GM23338 (cell line): ENCODE results near the gene KCMF1. TPM values are rescaled to one million over a fixed set of nuclear protein-coding genes. Genes with fewer than 3 reads are reported as not detected.

Source experiments
- ATAC-seq: fragments of 200-7000 bp; cut with Tn5 transposase; 3 replicates; pipeline ENCODE4 v1.9.1; 2020
- DNase-seq: peaks from one replicate; pipeline ENCODE4 v3.0.0-alpha.2; 2015; ENCODE audit warnings: low spot score
- H2AFZ ChIP-seq: fragments of 200-600 bp; sonication (generic); 2 replicates; pipeline ENCODE4 v1.8.0; 2016; ENCODE audit warnings: antibody characterized with exemption, mild to moderate bottlenecking, moderate library complexity
- H3F3A ChIP-seq: fragments of 200-600 bp; sonication (generic); replicated peaks from 2 replicates; pipeline ENCODE4 v1.8.0; 2017; ENCODE audit warnings: antibody characterized with exemption, mixed run types, low read depth
- H3K27ac ChIP-seq: fragments of 200-600 bp; sonication (generic); 2 replicates; pipeline ENCODE4 v1.6.1; 2016; ENCODE audit warnings: low read depth
- H3K27me3 ChIP-seq: fragments of 200-600 bp; sonication (generic); 2 replicates; pipeline ENCODE4 v1.8.0; 2016; ENCODE audit warnings: mild to moderate bottlenecking, mixed run types, moderate library complexity; ENCODE audit not compliant: insufficient read depth
- H3K36me3 ChIP-seq: fragments of 200-600 bp; sonication (generic); 2 replicates; pipeline ENCODE4 v1.8.0; 2016; ENCODE audit warnings: mild to moderate bottlenecking; ENCODE audit not compliant: insufficient read depth
- H3K4me1 ChIP-seq: fragments of 200-600 bp; sonication (generic); 2 replicates; pipeline ENCODE4 v1.8.0; 2016; ENCODE audit warnings: mild to moderate bottlenecking, moderate library complexity; ENCODE audit not compliant: insufficient read depth
- H3K4me2 ChIP-seq: fragments of 200-600 bp; sonication (generic); 2 replicates; pipeline ENCODE4 v1.7.1; 2017; ENCODE audit warnings: mixed run types
- H3K4me3 ChIP-seq: fragments of 200-600 bp; sonication (generic); 2 replicates; pipeline ENCODE4 v1.6.1; 2016; ENCODE audit warnings: mixed run types
- H3K79me2 ChIP-seq: fragments of 200-600 bp; sonication (generic); replicated peaks from 2 replicates; pipeline ENCODE4 v1.8.0; 2017; ENCODE audit warnings: mild to moderate bottlenecking; ENCODE audit not compliant: insufficient read depth
- H3K9me2 ChIP-seq: fragments of 200-600 bp; sonication (generic); 2 replicates; pipeline ENCODE4 v1.8.0; 2017; ENCODE audit not compliant: insufficient read depth
- H4K20me1 ChIP-seq: fragments of 200-600 bp; sonication (generic); replicated peaks from 2 replicates; pipeline ENCODE4 v1.8.0; 2017; ENCODE audit warnings: mild to moderate bottlenecking; ENCODE audit not compliant: insufficient read depth
- H3K27ac Mint-ChIP-seq: 2 replicates; pipeline ENCODE4 v1.8.0; 2020; ENCODE audit warnings: inconsistent platforms, mild to moderate bottlenecking, moderate library complexity, mixed read lengths
- H3K27me3 Mint-ChIP-seq: 3 replicates; pipeline ENCODE4 v1.8.0; 2022; ENCODE audit warnings: low read depth, mild to moderate bottlenecking, moderate library complexity, mixed read lengths, inconsistent platforms; ENCODE audit not compliant: insufficient read depth, poor library complexity
- H3K36me3 Mint-ChIP-seq: 3 replicates; pipeline ENCODE4 v1.8.0; 2021; ENCODE audit warnings: low read depth, mild to moderate bottlenecking, inconsistent platforms, moderate library complexity, mixed read lengths
- H3K4me1 Mint-ChIP-seq: 3 replicates; pipeline ENCODE4 v1.8.0; 2020; ENCODE audit warnings: mild to moderate bottlenecking, inconsistent platforms, mixed read lengths
- H3K4me3 Mint-ChIP-seq: 3 replicates; pipeline ENCODE4 v1.8.0; 2021; ENCODE audit warnings: moderate library complexity, mild to moderate bottlenecking, inconsistent platforms, mixed read lengths
- H3K9me3 Mint-ChIP-seq: 3 replicates; pipeline ENCODE4 v1.8.0; 2020; ENCODE audit warnings: moderate library complexity, mild to moderate bottlenecking, inconsistent platforms, mixed read lengths
- CREB1 ChIP-seq: fragments of 250-450 bp; sonication (Bioruptor Pico); IDR thresholded peaks from 2 replicates; pipeline ENCODE4 v1.5.0; 2020; ENCODE audit warnings: low read depth, mild to moderate bottlenecking, moderate library complexity
- ETS1 ChIP-seq: IDR thresholded peaks from 2 replicates; pipeline ENCODE4 v1.6.1; 2016; ENCODE audit warnings: antibody characterized with exemption
- EZH2 ChIP-seq: fragments of 200-600 bp; sonication (generic); IDR thresholded peaks from one replicate; pipeline ENCODE4 v1.8.0; 2017; ENCODE audit warnings: antibody characterized with exemption, mild to moderate bottlenecking, low read depth; ENCODE audit not compliant: unreplicated experiment
- EZH2phosphoT487 ChIP-seq: fragments of 200-600 bp; sonication (generic); IDR thresholded peaks from one replicate; pipeline ENCODE4 v1.8.1; 2018; ENCODE audit warnings: antibody characterized with exemption; ENCODE audit not compliant: unreplicated experiment
- JUNB ChIP-seq: IDR thresholded peaks from one replicate; pipeline ENCODE4 v1.6.1; 2016; ENCODE audit warnings: antibody characterized with exemption; ENCODE audit not compliant: unreplicated experiment
- NANOG ChIP-seq: IDR thresholded peaks from 2 replicates; pipeline ENCODE4 v1.6.1; 2016; ENCODE audit warnings: antibody characterized with exemption, borderline replicate concordance
- POLR2AphosphoS5 ChIP-seq: IDR thresholded peaks from 2 replicates; pipeline ENCODE4 v1.6.1; 2016; ENCODE audit warnings: antibody characterized with exemption, low read depth
- REST ChIP-seq: IDR thresholded peaks from one replicate; pipeline ENCODE4 v1.6.1; 2018; ENCODE audit warnings: antibody characterized with exemption; ENCODE audit not compliant: unreplicated experiment
- STAT1 ChIP-seq: IDR thresholded peaks from one replicate; pipeline ENCODE4 v1.6.1; 2016; ENCODE audit warnings: antibody characterized with exemption; ENCODE audit not compliant: unreplicated experiment
- ZNF114 ChIP-seq: fragments of 250-450 bp; sonication (Bioruptor Pico); IDR thresholded peaks from 2 replicates; pipeline ENCODE4 v1.5.0; 2020; ENCODE audit warnings: mild to moderate bottlenecking, moderate library complexity
- ZNF331 ChIP-seq: fragments of 250-450 bp; sonication (Bioruptor Pico); IDR thresholded peaks from 2 replicates; pipeline ENCODE4 v1.5.0; 2020; ENCODE audit warnings: low read depth, mild to moderate bottlenecking, moderate library complexity
- polyA plus RNA-seq: library from polyadenylated mRNA; unstranded; fragments of >200 nt; fragmentation: Nextera tagmentation; extraction: Ambion mirVana; gene quantifications from 2 replicates; pipeline ENCODE4 v1.2.1, GENCODE V29; 2016
- total RNA-seq: library from RNA; depleted of rRNA; stranded (reverse); fragments of >200 nt; shearing (Covaris generic); gene quantifications from 2 replicates; pipeline ENCODE4 v1.2.3, GENCODE V29; 2014
- TF ChIP-seq, protein P1 (sequence below): fragments of 250-450 bp; sonication (Bioruptor Pico); IDR thresholded peaks from 2 replicates; pipeline ENCODE4 v1.5.0; 2020; ENCODE audit warnings: mild to moderate bottlenecking, moderate library complexity
- TF ChIP-seq, protein P2 (sequence below), 2 experiments: fragments of 200-600 bp in 1 of 2; sonication (generic) in 1 of 2; conservative IDR thresholded peaks; 2 replicates each; pipeline versions ENCODE4 v1.5.1 to v1.6.1; 2016 to 2017; ENCODE audit warnings: antibody characterized with exemption in 2 of 2, low read depth in 2 of 2, mild to moderate bottlenecking in 2 of 2, moderate library complexity in 1 of 2

The KCMF1 gene
- total and polyA plus RNA-seq, 2 experiments from 2014 or later: 29.3 to 120 TPM

GRCh38 chr2:85066006-85066740 is 95.2 kb downstream of the KCMF1 start:
- H3K9me2 ChIP-seq: no peaks in the 10 kb centered on the region
- peaks cover 11% of the 10 kb centered on the region for H3K27me3 Mint-ChIP-seq
- H3K4me1 Mint-ChIP-seq: peaks cover 30% of the 10 kb centered on the region
- 0 out of 2 replicates have a peak, but pooled peaks cover 2% of the 10 kb centered on the region for H3F3A ChIP-seq
- peak; percentile 6 for ATAC-seq
- H3K4me3 Mint-ChIP-seq: no peak overlapping the region
- no peak overlapping the region for H3K27ac Mint-ChIP-seq
- DNase-seq: no peak
- H3K36me3 Mint-ChIP-seq: no peaks in the 10 kb centered on the region
- H2AFZ ChIP-seq: peak overlapping the region; percentile 43; the same call in 1 of the 2 replicates
- H3K4me3 ChIP-seq: no peak overlapping the region
- no peaks in the 10 kb centered on the region for H3K36me3 ChIP-seq
- H3K27me3 ChIP-seq: no peaks in the 10 kb centered on the region; the same call in 1 of the 2 replicates
- no peak overlapping the region; the same call in 1 of the 2 replicates for H3K4me2 ChIP-seq
- H3K79me2 ChIP-seq: no peaks in the 10 kb centered on the region
- peaks cover 11% of the 10 kb centered on the region for H3K4me1 ChIP-seq
- TF ChIP-seq, protein P1, sequence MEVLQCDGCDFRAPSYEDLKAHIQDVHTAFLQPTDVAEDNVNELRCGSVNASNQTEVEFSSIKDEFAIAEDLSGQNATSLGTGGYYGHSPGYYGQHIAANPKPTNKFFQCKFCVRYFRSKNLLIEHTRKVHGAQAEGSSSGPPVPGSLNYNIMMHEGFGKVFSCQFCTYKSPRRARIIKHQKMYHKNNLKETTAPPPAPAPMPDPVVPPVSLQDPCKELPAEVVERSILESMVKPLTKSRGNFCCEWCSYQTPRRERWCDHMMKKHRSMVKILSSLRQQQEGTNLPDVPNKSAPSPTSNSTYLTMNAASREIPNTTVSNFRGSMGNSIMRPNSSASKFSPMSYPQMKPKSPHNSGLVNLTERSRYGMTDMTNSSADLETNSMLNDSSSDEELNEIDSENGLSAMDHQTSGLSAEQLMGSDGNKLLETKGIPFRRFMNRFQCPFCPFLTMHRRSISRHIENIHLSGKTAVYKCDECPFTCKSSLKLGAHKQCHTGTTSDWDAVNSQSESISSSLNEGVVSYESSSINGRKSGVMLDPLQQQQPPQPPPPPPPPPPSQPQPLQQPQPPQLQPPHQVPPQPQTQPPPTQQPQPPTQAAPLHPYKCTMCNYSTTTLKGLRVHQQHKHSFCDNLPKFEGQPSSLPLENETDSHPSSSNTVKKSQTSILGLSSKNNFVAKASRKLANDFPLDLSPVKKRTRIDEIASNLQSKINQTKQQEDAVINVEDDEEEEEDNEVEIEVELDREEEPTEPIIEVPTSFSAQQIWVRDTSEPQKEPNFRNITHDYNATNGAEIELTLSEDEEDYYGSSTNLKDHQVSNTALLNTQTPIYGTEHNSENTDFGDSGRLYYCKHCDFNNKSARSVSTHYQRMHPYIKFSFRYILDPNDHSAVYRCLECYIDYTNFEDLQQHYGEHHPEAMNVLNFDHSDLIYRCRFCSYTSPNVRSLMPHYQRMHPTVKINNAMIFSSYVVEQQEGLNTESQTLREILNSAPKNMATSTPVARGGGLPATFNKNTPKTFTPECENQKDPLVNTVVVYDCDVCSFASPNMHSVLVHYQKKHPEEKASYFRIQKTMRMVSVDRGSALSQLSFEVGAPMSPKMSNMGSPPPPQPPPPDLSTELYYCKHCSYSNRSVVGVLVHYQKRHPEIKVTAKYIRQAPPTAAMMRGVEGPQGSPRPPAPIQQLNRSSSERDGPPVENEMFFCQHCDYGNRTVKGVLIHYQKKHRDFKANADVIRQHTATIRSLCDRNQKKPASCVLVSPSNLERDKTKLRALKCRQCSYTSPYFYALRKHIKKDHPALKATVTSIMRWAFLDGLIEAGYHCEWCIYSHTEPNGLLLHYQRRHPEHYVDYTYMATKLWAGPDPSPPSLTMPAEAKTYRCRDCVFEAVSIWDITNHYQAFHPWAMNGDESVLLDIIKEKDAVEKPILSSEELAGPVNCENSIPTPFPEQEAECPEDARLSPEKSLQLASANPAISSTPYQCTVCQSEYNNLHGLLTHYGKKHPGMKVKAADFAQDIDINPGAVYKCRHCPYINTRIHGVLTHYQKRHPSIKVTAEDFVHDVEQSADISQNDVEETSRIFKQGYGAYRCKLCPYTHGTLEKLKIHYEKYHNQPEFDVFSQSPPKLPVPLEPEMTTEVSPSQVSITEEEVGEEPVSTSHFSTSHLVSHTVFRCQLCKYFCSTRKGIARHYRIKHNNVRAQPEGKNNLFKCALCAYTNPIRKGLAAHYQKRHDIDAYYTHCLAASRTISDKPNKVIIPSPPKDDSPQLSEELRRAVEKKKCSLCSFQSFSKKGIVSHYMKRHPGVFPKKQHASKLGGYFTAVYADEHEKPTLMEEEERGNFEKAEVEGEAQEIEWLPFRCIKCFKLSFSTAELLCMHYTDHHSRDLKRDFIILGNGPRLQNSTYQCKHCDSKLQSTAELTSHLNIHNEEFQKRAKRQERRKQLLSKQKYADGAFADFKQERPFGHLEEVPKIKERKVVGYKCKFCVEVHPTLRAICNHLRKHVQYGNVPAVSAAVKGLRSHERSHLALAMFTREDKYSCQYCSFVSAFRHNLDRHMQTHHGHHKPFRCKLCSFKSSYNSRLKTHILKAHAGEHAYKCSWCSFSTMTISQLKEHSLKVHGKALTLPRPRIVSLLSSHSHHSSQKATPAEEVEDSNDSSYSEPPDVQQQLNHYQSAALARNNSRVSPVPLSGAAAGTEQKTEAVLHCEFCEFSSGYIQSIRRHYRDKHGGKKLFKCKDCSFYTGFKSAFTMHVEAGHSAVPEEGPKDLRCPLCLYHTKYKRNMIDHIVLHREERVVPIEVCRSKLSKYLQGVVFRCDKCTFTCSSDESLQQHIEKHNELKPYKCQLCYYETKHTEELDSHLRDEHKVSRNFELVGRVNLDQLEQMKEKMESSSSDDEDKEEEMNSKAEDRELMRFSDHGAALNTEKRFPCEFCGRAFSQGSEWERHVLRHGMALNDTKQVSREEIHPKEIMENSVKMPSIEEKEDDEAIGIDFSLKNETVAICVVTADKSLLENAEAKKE (CRISPR knock-in tag): no peak
- TF ChIP-seq CREB1: no peak
- TF ChIP-seq STAT1: no peak
- TF ChIP-seq EZH2: no peak
- TF ChIP-seq REST: no peak
- no peak for TF ChIP-seq EZH2phosphoT487
- TF ChIP-seq, protein P2, sequence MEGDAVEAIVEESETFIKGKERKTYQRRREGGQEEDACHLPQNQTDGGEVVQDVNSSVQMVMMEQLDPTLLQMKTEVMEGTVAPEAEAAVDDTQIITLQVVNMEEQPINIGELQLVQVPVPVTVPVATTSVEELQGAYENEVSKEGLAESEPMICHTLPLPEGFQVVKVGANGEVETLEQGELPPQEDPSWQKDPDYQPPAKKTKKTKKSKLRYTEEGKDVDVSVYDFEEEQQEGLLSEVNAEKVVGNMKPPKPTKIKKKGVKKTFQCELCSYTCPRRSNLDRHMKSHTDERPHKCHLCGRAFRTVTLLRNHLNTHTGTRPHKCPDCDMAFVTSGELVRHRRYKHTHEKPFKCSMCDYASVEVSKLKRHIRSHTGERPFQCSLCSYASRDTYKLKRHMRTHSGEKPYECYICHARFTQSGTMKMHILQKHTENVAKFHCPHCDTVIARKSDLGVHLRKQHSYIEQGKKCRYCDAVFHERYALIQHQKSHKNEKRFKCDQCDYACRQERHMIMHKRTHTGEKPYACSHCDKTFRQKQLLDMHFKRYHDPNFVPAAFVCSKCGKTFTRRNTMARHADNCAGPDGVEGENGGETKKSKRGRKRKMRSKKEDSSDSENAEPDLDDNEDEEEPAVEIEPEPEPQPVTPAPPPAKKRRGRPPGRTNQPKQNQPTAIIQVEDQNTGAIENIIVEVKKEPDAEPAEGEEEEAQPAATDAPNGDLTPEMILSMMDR (conservative IDR thresholded peaks at IDR 0.05; ENCODE audit: low read depth in 2 of 2): no peak
- no peak for TF ChIP-seq ZNF331 (CRISPR knock-in tag)
- no peak for TF ChIP-seq ETS1
- TF ChIP-seq ZNF114: no peak
- TF ChIP-seq JUNB: no peak
- TF ChIP-seq POLR2AphosphoS5: no peak
- TF ChIP-seq NANOG: no peak
- H3K27ac ChIP-seq: no peak overlapping the region
- H4K20me1 ChIP-seq: no peaks in the 10 kb centered on the region
- H3K9me3 Mint-ChIP-seq: no peaks in the 10 kb centered on the region
